ENCODE measurements around the gene ZDHHC20.

GRCh38 chr13:21470785-21471184, 11.7 kb upstream of the ZDHHC20 start:
- TF ChIP-seq CTCF (IDR thresholded peaks at IDR 0.05; ENCODE audit: poor library complexity) (no peak), EZH2 (IDR thresholded peaks at IDR 0.05; ENCODE audit: borderline replicate concordance) (no peak)
